Nephron (organoid): Measurements from ENCODE around the gene CTSW.
A peak's percentile ranks its signal among the peaks of the same experiment; 100 is the strongest.
"Not testable (repeated sequence)": the region's sequence is repeated elsewhere in the genome, so short reads cannot be mapped to it uniquely, and the experiment has no call there.

ENCODE experiments used
- H3K27ac Mint-ChIP-seq, 3 experiments: 2 replicates each; pipeline ENCODE4 v1.8.0; 2020; ENCODE audit warnings: mixed read lengths in 3 of 3, mild to moderate bottlenecking in 2 of 3, moderate library complexity in 1 of 3
- H3K27me3 Mint-ChIP-seq: 2 replicates; pipeline ENCODE4 v1.8.0; 2021; ENCODE audit warnings: low read depth, mild to moderate bottlenecking, moderate library complexity, mixed read lengths
- H3K36me3 Mint-ChIP-seq: 2 replicates; pipeline ENCODE4 v1.8.0; 2020; ENCODE audit warnings: low read depth, mixed read lengths
- H3K4me1 Mint-ChIP-seq: 2 replicates; pipeline ENCODE4 v1.8.0; 2020; ENCODE audit warnings: mixed read lengths
- H3K4me3 Mint-ChIP-seq, 3 experiments: 2 replicates each; pipeline ENCODE4 v1.8.0; 2020; ENCODE audit warnings: mild to moderate bottlenecking in 3 of 3, mixed read lengths in 3 of 3, moderate library complexity in 2 of 3
- H3K9me3 Mint-ChIP-seq: 2 replicates; pipeline ENCODE4 v1.8.0; 2020; ENCODE audit warnings: mixed read lengths
- TF ChIP-seq, protein P1 (sequence below), 3 experiments: fragments of 200-600 bp; sonication (generic); IDR thresholded peaks; one replicate each; pipeline ENCODE4 v1.5.0; 2021; ENCODE audit warnings: antibody characterized with exemption in 3 of 3; ENCODE audit not compliant: unreplicated experiment in 3 of 3

Gene CTSW

DNA sequence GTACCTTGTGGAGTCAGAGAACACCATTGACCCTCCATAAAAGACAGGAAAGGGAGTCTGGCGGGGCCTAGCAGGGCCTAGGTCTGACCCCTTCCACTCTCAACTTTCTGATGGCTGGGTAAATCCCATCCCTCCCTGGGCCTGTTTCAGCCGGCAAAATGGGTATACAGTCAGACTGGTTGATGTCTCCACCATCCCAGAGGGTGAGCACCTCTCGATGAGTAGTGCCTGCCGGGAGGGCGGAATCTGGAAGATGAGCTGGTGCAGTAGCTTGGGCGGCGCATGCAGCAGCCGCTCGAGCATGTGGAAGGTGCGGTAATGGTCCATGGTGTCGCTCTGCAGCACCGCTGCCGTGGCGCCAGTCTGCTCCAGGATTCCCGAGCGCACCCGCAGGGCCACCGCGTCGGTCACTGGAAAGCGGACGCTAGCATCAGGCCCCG, 8.1 kb downstream of the CTSW start:
- H3K4me1 Mint-ChIP-seq: peaks cover 41% of the 10 kb centered on the region
- peak overlapping the region; percentile 88 to 92 (median 90) for H3K4me3 Mint-ChIP-seq
- H3K27ac Mint-ChIP-seq: peak overlapping the region; percentile 92 to 98 (median 97)
- TF ChIP-seq, protein P1, sequence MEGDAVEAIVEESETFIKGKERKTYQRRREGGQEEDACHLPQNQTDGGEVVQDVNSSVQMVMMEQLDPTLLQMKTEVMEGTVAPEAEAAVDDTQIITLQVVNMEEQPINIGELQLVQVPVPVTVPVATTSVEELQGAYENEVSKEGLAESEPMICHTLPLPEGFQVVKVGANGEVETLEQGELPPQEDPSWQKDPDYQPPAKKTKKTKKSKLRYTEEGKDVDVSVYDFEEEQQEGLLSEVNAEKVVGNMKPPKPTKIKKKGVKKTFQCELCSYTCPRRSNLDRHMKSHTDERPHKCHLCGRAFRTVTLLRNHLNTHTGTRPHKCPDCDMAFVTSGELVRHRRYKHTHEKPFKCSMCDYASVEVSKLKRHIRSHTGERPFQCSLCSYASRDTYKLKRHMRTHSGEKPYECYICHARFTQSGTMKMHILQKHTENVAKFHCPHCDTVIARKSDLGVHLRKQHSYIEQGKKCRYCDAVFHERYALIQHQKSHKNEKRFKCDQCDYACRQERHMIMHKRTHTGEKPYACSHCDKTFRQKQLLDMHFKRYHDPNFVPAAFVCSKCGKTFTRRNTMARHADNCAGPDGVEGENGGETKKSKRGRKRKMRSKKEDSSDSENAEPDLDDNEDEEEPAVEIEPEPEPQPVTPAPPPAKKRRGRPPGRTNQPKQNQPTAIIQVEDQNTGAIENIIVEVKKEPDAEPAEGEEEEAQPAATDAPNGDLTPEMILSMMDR (IDR thresholded peaks at IDR 0.05; ENCODE audit: unreplicated experiment in 3 of 3): no peak
- H3K9me3 Mint-ChIP-seq: no peaks in the 10 kb centered on the region
- peaks cover 5% of the 10 kb centered on the region for H3K27me3 Mint-ChIP-seq
- peaks cover 21% of the 10 kb centered on the region for H3K36me3 Mint-ChIP-seq

DNA sequence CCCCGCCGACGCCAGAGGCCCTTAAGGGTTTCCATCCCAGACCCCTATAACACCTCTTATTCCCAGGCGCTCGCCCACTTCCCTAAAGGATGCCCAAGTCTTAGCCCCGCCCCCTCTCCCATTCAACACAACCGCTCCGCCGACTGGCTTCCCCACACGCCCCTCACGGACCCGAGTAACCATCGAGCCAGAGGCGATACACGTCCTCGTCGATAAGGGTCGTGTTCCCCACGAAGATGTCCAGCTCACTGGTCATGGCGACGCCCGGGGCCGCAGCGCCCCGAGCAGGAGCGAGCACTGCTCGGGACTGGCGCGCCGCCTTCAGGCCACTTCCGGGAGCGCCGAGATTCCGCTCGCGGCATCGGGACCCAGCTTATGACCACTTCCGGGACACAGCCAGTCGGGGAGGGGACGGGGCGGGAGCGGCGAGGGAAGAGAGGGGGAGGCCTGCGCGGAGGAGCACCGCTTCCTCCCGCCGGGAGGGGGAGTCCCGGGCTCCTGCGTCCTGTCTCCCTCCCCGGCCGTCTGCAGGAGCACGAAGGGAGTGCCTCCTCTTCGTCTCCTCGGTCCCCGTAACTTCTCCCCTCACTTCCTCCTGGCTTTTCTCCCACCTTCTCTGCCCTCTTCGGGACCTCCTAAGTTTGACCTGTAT, 8.7 kb downstream of the CTSW start, which contains the start of gene FIBP:
Gene FIBP, minus strand, starts transcription at position 309 of the 652 bp plus-strand sequence. Its CDS starts 53 bp downstream, at position 256.
- Mint-ChIP-seq H3K27ac (peak within 1 kb of the TSS; percentile 92 to 98 (median 97)), H3K9me3 (no peaks in the 10 kb centered on the region), H3K27me3 (peaks cover 5% of the 10 kb centered on the region), H3K36me3 (peaks cover 20% of the 10 kb centered on the region), H3K4me3 (peak within 1 kb of the TSS; percentile 88 to 92 (median 90)), H3K4me1 (peaks cover 46% of the 10 kb centered on the region)
- TF ChIP-seq, protein P1 (IDR thresholded peaks at IDR 0.05; ENCODE audit: unreplicated experiment in 3 of 3): peak; percentile 68 to 86 (median 84)

DNA sequence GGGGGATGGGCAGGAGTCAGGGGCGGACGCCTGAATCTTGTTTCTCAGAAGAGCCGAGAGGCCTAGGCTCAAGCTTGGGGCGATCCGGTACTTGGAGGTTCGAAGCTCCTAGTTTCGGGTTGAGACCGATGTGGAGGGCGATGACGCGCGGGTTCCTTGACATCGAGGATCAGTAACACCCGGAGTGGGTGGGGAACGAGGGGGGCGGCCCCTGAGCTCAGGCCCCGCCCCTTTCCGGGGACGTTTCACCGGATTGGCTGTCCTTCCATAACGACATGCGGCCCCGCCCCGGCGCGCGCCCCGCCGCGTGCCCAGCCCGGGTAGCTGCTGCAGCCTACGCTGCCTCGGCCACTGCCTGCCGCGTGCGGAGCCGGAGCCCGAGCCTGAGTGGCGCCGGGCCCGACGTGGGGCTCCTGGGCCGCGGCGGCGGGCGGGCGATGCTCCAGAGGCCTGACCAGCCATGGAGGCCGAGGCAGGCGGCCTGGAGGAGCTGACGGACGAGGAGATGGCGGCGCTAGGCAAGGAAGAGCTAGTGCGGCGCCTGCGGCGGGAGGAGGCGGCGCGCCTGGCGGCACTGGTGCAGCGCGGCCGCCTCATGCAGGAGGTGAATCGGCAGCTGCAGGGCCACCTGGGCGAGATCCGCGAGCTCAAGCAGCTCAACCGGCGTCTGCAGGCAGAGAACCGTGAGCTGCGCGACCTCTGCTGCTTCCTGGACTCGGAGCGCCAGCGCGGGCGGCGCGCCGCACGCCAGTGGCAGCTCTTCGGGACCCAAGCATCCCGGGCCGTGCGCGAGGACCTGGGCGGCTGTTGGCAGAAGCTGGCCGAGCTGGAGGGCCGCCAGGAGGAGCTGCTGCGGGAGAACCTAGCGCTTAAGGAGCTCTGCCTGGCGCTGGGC, 10.9 kb downstream of the CTSW start, which contains the start of gene CCDC85B:
Gene CCDC85B, plus strand, starts transcription at position 350 of the 895 bp plus-strand sequence. Its CDS starts 111 bp downstream, at position 461.
- peak within 1 kb of the TSS; percentile 92 to 98 (median 97) for H3K27ac Mint-ChIP-seq
- H3K27me3 Mint-ChIP-seq: peaks cover 14% of the 10 kb centered on the region
- H3K9me3 Mint-ChIP-seq: no peaks in the 10 kb centered on the region
- peaks cover 7% of the 10 kb centered on the region for H3K36me3 Mint-ChIP-seq
- peaks cover 42% of the 10 kb centered on the region for H3K4me1 Mint-ChIP-seq
- TF ChIP-seq, protein P1 (IDR thresholded peaks at IDR 0.05; ENCODE audit: unreplicated experiment in 3 of 3): peak in 2 of 3 experiments; percentile 14 to 46
- peak within 1 kb of the TSS; percentile 88 to 92 (median 90) for H3K4me3 Mint-ChIP-seq

DNA sequence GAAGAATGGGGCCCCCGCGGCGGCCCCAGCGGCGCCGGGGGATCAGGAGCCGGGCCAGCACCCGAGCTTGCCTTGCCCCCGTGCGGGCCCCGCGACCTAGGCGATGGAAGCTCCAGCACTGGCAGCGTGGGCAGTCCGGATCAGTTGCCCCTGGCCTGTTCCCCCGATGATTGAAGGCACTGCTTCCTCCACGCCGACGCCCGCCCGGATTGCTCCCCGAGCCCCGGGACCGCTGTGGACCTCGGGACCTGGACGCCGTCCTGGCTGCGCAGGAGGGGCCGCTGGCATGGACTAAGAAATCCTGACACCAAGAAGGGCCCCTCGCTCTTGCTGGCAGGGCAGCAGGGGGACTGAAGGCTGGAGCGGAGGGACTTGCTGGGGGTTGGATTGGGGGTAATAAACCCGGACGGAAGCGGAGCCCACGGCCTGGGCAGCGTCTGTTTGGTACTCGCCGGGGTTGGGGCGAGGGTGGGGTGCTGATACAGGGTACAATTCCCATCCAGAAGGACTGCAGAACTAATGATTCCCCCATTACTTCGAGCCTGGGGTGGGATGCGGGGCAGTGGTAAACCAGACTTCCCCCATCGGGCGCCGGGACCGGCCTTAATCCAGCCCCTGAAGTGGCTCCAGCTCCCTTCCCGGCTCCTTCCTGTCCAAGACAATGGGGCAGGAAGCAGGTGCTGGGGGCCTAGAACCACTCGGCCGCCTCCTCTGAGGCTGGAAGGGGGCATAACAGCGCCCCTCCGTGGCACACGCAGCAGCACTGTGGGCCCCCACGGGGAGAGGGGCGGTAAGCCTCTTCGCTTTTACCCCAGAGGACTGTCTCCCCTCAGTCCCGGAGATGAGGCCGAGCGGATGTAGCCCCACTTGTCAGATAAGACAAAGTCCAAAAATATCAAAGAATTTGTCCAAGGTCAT, 11.8 kb downstream of the CTSW start:
- Mint-ChIP-seq H3K27ac (peak overlapping the region in 2 of 3 experiments; percentile 14 to 50), H3K9me3 (no peaks in the 10 kb centered on the region), H3K36me3 (peaks cover 5% of the 10 kb centered on the region), H3K4me1 (peaks cover 40% of the 10 kb centered on the region), H3K4me3 (peak overlapping the region; percentile 81 to 92 (median 84)), H3K27me3 (peaks cover 24% of the 10 kb centered on the region)
- TF ChIP-seq, protein P1 (IDR thresholded peaks at IDR 0.05; ENCODE audit: unreplicated experiment in 3 of 3): peak in 1 of 3 experiments; percentile 4

DNA sequence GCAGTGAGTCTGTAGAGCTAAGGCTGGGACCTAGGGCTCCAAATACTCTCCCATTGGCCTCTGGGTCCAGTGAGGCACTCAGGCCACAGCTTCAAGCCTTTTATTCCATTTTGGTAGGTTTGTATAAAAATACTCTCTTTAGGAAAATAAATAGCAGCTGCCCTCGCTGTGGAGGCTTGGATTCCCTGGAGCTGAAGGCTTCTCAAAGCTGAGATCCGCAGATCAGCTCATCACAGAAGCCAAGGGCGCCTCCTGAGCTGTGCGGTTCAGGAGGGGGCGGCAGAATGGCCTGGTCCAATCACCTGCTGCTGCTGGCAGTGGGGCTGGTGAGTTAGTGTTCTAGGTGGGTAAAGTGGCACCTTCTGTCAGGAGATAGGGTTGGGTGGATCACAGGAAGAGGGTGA, 12.5 kb downstream of the CTSW start:
- not testable (repeated sequence) for H3K36me3 Mint-ChIP-seq, H3K9me3 Mint-ChIP-seq
- Mint-ChIP-seq H3K4me1 (peaks cover 34% of the 10 kb centered on the region), H3K27ac (peak overlapping the region in 2 of 3 experiments; percentile 14 to 50), H3K27me3 (peaks cover 30% of the 10 kb centered on the region), H3K4me3 (peak overlapping the region; percentile 72 to 84 (median 81))
